ENCODE measurements around the gene CYGB. TPM values are rescaled to one million over a fixed set of nuclear protein-coding genes. Genes with fewer than 3 reads are reported as not detected.

CYGB gene
- total RNA-seq, 2 experiments from 2014 or later: not detected

GRCh38 chr17:76500747-76501017 is 36.8 kb downstream of the CYGB start:
- no peak for DNase-seq
- Mint-ChIP-seq H3K27ac (peak overlapping the region; percentile 18), H3K4me3 (peak overlapping the region; percentile 86), H3K27me3 (no peaks in the 10 kb centered on the region), H3K9me3 (no peaks in the 10 kb centered on the region), H3K4me1 (ENCODE audit: low read depth) (peaks cover 42% of the 10 kb centered on the region), H3K36me3 (no peaks in the 10 kb centered on the region)
- ChIA-PET CTCF (interaction anchor here (0.6 to 1.4 kb wide), 4 partner anchors 23 to 147 kb away, joined by 4 to 8 read pairs (median 6); partner anchors contain the start of gene PRPSAP1), POLR2A (interaction anchor here (0.7 to 1.1 kb wide), 2 partner anchors 8 to 9 kb away, joined by 3 to 5 read pairs; no protein-coding TSS in a partner anchor)
- intact Hi-C loops (cut with micrococcal nuclease): loop anchor here (1.0 to 5.0 kb wide), 3 partner anchors 15 to 48 kb away; partner anchors contain the start of gene UBE2O

GRCh38 chr17:76500074-76500746 is 37.3 kb downstream of the CYGB start:
- Mint-ChIP-seq H3K27ac (peak overlapping the region; percentile 18), H3K9me3 (no peaks in the 10 kb centered on the region), H3K27me3 (no peaks in the 10 kb centered on the region), H3K4me3 (peak overlapping the region; percentile 86), H3K4me1 (ENCODE audit: low read depth) (peaks cover 42% of the 10 kb centered on the region), H3K36me3 (no peaks in the 10 kb centered on the region)
- ChIA-PET CTCF (interaction anchor here (0.6 to 2.6 kb wide), 6 partner anchors 23 to 146 kb away, joined by 3 to 11 read pairs (median 6); partner anchors contain the start of genes AANAT and PRPSAP1), POLR2A (interaction anchor here (0.6 to 1.1 kb wide), 3 partner anchors 8 to 57 kb away, joined by 3 to 5 read pairs (median 3); no protein-coding TSS in a partner anchor)
- intact Hi-C loops (cut with micrococcal nuclease): loop anchor here (5.0 kb wide), 1 partner anchor 48 kb away; the partner anchor contains the start of gene UBE2O
- peak; percentile 28 for DNase-seq

GRCh38 chr17:76499267-76499667 is 38.2 kb downstream of the CYGB start:
- no peaks in the 10 kb centered on the region for H3K9me3 Mint-ChIP-seq
- no peak overlapping the region for H3K4me3 Mint-ChIP-seq
- intact Hi-C loops (cut with micrococcal nuclease): no loop called here
- no peaks in the 10 kb centered on the region for H3K27me3 Mint-ChIP-seq
- H3K36me3 Mint-ChIP-seq: no peaks in the 10 kb centered on the region
- no peak for DNase-seq
- no peak overlapping the region for H3K27ac Mint-ChIP-seq
- ChIA-PET CTCF (interaction anchor here (0.7 to 2.6 kb wide), 4 partner anchors 32 to 125 kb away, joined by 3 to 11 read pairs (median 6); partner anchors contain the start of gene AANAT), POLR2A (no interaction called here)
- H3K4me1 Mint-ChIP-seq (ENCODE audit: low read depth): peaks cover 47% of the 10 kb centered on the region

- H3K36me3 Mint-ChIP-seq: no peaks in the 10 kb centered on the region
- DNase-seq: no peak
- H3K27me3 Mint-ChIP-seq: no peaks in the 10 kb centered on the region
- ChIA-PET POLR2A (no interaction called here), CTCF (interaction anchor here (0.7 to 2.6 kb wide), 2 partner anchors 32 to 125 kb away, joined by 3 to 11 read pairs; partner anchors contain the start of gene AANAT)
- H3K27ac Mint-ChIP-seq: no peak overlapping the region
- H3K4me1 Mint-ChIP-seq (ENCODE audit: low read depth): peaks cover 49% of the 10 kb centered on the region
- H3K9me3 Mint-ChIP-seq: no peaks in the 10 kb centered on the region
- no peak overlapping the region for H3K4me3 Mint-ChIP-seq
- intact Hi-C loops (cut with micrococcal nuclease): no loop called here
Observed at GRCh38 chr17:76498876-76499251, 38.6 kb downstream of the CYGB start.

- POLR2A ChIA-PET: no interaction called here
- intact Hi-C loops (cut with micrococcal nuclease): no loop called here
- Mint-ChIP-seq H3K4me3 (no peak overlapping the region), H3K27ac (no peak overlapping the region), H3K27me3 (no peaks in the 10 kb centered on the region), H3K36me3 (no peaks in the 10 kb centered on the region), H3K4me1 (ENCODE audit: low read depth) (peaks cover 56% of the 10 kb centered on the region), H3K9me3 (no peaks in the 10 kb centered on the region)
- DNase-seq: no peak
- CTCF ChIA-PET: interaction anchor here (0.9 to 2.6 kb wide), 2 partner anchors 31 to 90 kb away, joined by 3 to 11 read pairs; partner anchors contain the start of gene AANAT
Observed at GRCh38 chr17:76497979-76498875, 39.3 kb downstream of the CYGB start.

GRCh38 chr17:76497699-76497978 is 39.9 kb downstream of the CYGB start:
- peaks cover 62% of the 10 kb centered on the region for H3K4me1 Mint-ChIP-seq (ENCODE audit: low read depth)
- no peak for DNase-seq
- H3K36me3 Mint-ChIP-seq: no peaks in the 10 kb centered on the region
- CTCF ChIA-PET: interaction anchor here (0.9 to 2.6 kb wide), 2 partner anchors 31 to 89 kb away, joined by 3 to 11 read pairs; partner anchors contain the start of gene AANAT
- intact Hi-C loops (cut with micrococcal nuclease): no loop called here
- no peaks in the 10 kb centered on the region for H3K27me3 Mint-ChIP-seq
- no peak overlapping the region for H3K27ac Mint-ChIP-seq
- POLR2A ChIA-PET: no interaction called here
- H3K4me3 Mint-ChIP-seq: no peak overlapping the region
- no peaks in the 10 kb centered on the region for H3K9me3 Mint-ChIP-seq

- POLR2A ChIA-PET: no interaction called here
- Mint-ChIP-seq H3K27ac (no peak overlapping the region), H3K4me1 (ENCODE audit: low read depth) (peaks cover 65% of the 10 kb centered on the region), H3K36me3 (no peaks in the 10 kb centered on the region), H3K4me3 (no peak overlapping the region), H3K27me3 (no peaks in the 10 kb centered on the region), H3K9me3 (no peaks in the 10 kb centered on the region)
- no peak for DNase-seq
- CTCF ChIA-PET: interaction anchor here (0.9 kb wide), 1 partner anchor 30 kb away, joined by 3 read pairs; no protein-coding TSS in a partner anchor
- intact Hi-C loops (cut with micrococcal nuclease): no loop called here
Observed at GRCh38 chr17:76496464-76496863, 41.0 kb downstream of the CYGB start.

GRCh38 chr17:76495663-76496400 is 41.7 kb downstream of the CYGB start:
- no peaks in the 10 kb centered on the region for H3K9me3 Mint-ChIP-seq
- ChIA-PET CTCF (interaction anchor here (0.9 kb wide), 1 partner anchor 29 kb away, joined by 3 read pairs; no protein-coding TSS in a partner anchor), POLR2A (no interaction called here)
- no peak overlapping the region for H3K4me3 Mint-ChIP-seq
- H3K27ac Mint-ChIP-seq: no peak overlapping the region
- no peaks in the 10 kb centered on the region for H3K27me3 Mint-ChIP-seq
- intact Hi-C loops (cut with micrococcal nuclease): no loop called here
- peaks cover 64% of the 10 kb centered on the region for H3K4me1 Mint-ChIP-seq (ENCODE audit: low read depth)
- no peak for DNase-seq
- no peaks in the 10 kb centered on the region for H3K36me3 Mint-ChIP-seq

- H3K27ac Mint-ChIP-seq: peak overlapping the region; percentile 79
- intact Hi-C loops (cut with micrococcal nuclease): no loop called here
- POLR2A ChIA-PET: interaction anchor here (0.7 to 1.8 kb wide), 8 partner anchors 10 to 140 kb away, joined by 3 to 5 read pairs (median 3); partner anchors contain the start of genes AANAT and PRPSAP1
- CTCF ChIA-PET: interaction anchor here (0.9 to 3.4 kb wide), 9 partner anchors 8 to 130 kb away, joined by 3 to 17 read pairs (median 6); partner anchors contain the start of genes AANAT and RHBDF2
- H3K9me3 Mint-ChIP-seq: no peaks in the 10 kb centered on the region
- no peaks in the 10 kb centered on the region for H3K36me3 Mint-ChIP-seq
- peak overlapping the region; percentile 35 for H3K4me3 Mint-ChIP-seq
- H3K4me1 Mint-ChIP-seq (ENCODE audit: low read depth): peaks cover 47% of the 10 kb centered on the region
- no peaks in the 10 kb centered on the region for H3K27me3 Mint-ChIP-seq
- DNase-seq: peak; percentile 42
Observed at GRCh38 chr17:76493505-76494167, 43.9 kb downstream of the CYGB start.

GRCh38 chr17:76492989-76493501 is 44.5 kb downstream of the CYGB start:
- intact Hi-C loops (cut with micrococcal nuclease): no loop called here
- ChIA-PET POLR2A (interaction anchor here (0.7 to 1.8 kb wide), 7 partner anchors 10 to 140 kb away, joined by 3 to 5 read pairs (median 3); partner anchors contain the start of genes AANAT and PRPSAP1), CTCF (interaction anchor here (0.9 to 3.4 kb wide), 10 partner anchors 9 to 131 kb away, joined by 3 to 17 read pairs (median 6); partner anchors contain the start of genes AANAT and RHBDF2)
- Mint-ChIP-seq H3K36me3 (no peaks in the 10 kb centered on the region), H3K4me1 (ENCODE audit: low read depth) (peaks cover 42% of the 10 kb centered on the region), H3K9me3 (no peaks in the 10 kb centered on the region), H3K27ac (peak overlapping the region; percentile 79), H3K4me3 (peak overlapping the region; percentile 35), H3K27me3 (no peaks in the 10 kb centered on the region)
- peak; percentile 83 for DNase-seq

Measured in activated CD4-positive, alpha-beta memory T cell treated with anti-CD3 and anti-CD28 coated beads for 36 hours (primary cell).